HG03469 (cell line): ENCODE measurements around the gene ACER3.
"Not testable (repeated sequence)": the region's sequence is repeated elsewhere in the genome, so short reads cannot be mapped to it uniquely, and the experiment has no call there.

Source experiments
- ATAC-seq: cut with Tn5 transposase; IDR thresholded peaks from one replicate; pipeline ENCODE4 v1.9.1; 2021; ENCODE audit warnings: mild to moderate bottlenecking, moderate library complexity, moderate number of reproducible peaks; ENCODE audit not compliant: unreplicated experiment

The ACER3 gene

GRCh38 chr11:77055101-77055561 lies 194.4 kb downstream of the ACER3 start:
- no peak for ATAC-seq

GRCh38 chr11:77055913-77056312 lies 195.2 kb downstream of the ACER3 start:
- ATAC-seq: no peak

GRCh38 chr11:77056814-77057402 lies 196.2 kb downstream of the ACER3 start:
- no peak for ATAC-seq

- no peak for ATAC-seq
Observed at GRCh38 chr11:77057938-77058474, 197.3 kb downstream of the ACER3 start.

GRCh38 chr11:77058900-77059299 lies 198.2 kb downstream of the ACER3 start:
- ATAC-seq: no peak

- no peak for ATAC-seq
Observed at GRCh38 chr11:77059806-77060205, 199.1 kb downstream of the ACER3 start.

- ATAC-seq: no peak
Observed at GRCh38 chr11:77060234-77060633, 199.5 kb downstream of the ACER3 start.

- not testable (repeated sequence) for ATAC-seq
Observed at GRCh38 chr11:77061258-77061657, 200.5 kb downstream of the ACER3 start.

GRCh38 chr11:77062924-77063323 lies 202.2 kb downstream of the ACER3 start:
- no peak for ATAC-seq

GRCh38 chr11:77063407-77063806 lies 202.7 kb downstream of the ACER3 start:
- ATAC-seq: no peak

- ATAC-seq: no peak
Observed at GRCh38 chr11:77063861-77064260, 203.1 kb downstream of the ACER3 start.

GRCh38 chr11:77064648-77065217 lies 204.0 kb downstream of the ACER3 start:
- no peak for ATAC-seq

- no peak for ATAC-seq
Observed at GRCh38 chr11:77065878-77066228, 205.1 kb downstream of the ACER3 start.

GRCh38 chr11:77066229-77067042 lies 205.7 kb downstream of the ACER3 start, which contains the start of gene CAPN5:
TSS of gene CAPN5 (plus strand) at chr11:77066971. CDS start at chr11:77084887, 17,916 bp downstream.
- ATAC-seq: peak; percentile 72

GRCh38 chr11:77067861-77068443 lies 207.2 kb downstream of the ACER3 start:
- ATAC-seq: no peak

- ATAC-seq: no peak
Observed at GRCh38 chr11:77068457-77069335, 208.0 kb downstream of the ACER3 start.

- no peak for ATAC-seq
Observed at GRCh38 chr11:77069336-77069968, 208.7 kb downstream of the ACER3 start.

- no peak for ATAC-seq
Observed at GRCh38 chr11:77069969-77070582, 209.4 kb downstream of the ACER3 start.

GRCh38 chr11:77071077-77071476 lies 210.4 kb downstream of the ACER3 start:
- ATAC-seq: no peak
